HG03354 (cell line): Measurements from ENCODE around the gene PRRC2B.
"Not testable (repeated sequence)": the region's sequence is repeated elsewhere in the genome, so short reads cannot be mapped to it uniquely, and the experiment has no call there.

Experiments
- ATAC-seq: cut with Tn5 transposase; IDR thresholded peaks from one replicate; pipeline ENCODE4 v1.9.1; 2021; ENCODE audit warnings: mild to moderate bottlenecking; ENCODE audit not compliant: unreplicated experiment, poor library complexity, severe bottlenecking

Gene PRRC2B

GRCh38 chr9:131524665-131525315 lies 130.9 kb downstream of the PRRC2B start:
- ATAC-seq, result no peak

DNA sequence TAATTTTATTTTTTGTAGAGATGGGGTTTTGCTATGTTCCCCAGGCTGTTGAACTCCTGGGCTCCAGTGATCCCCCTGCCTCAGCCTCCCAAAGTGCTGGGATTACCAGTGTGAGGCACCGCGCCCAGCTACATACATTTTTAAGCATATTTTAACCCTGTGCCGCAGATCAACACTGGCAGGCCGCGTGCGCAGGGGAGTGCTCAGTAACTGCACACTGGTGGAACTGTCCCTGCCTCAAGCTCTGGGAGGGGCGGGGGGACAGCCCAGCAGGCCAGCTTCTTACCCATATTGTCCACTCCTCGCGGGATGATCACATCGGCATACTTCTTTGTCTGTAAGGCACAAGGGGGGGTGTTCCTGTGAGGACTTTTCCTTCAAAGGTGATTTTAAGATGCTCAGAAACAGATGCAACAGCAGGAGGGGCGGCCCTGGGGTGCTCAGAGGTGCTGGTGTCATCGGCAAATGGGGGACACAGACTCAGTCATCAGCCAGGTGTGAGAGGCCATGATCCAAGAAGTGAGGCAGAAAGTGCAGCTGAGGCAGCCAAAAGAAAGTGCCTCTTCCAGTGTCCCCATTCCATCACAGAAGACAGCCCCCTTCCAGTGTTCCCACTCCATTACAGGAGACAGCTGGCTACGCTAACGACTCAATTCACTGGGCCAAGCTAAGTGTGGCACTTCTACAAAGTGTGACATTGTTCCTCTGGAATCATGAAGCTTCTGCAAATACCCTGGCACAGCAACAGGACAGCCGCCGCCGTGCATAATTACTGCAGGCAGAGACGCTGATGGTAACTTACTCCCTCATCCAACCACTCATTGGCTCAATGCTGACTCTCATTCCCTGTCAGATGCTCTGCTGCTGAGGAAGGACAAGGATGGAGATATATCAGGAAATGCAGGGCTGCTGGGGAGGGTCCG lies 132.0 kb downstream of the PRRC2B start:
- no peak for ATAC-seq

GRCh38 chr9:131528186-131528585 lies 134.3 kb downstream of the PRRC2B start:
- no peak for ATAC-seq

GRCh38 chr9:131528886-131529505 lies 135.1 kb downstream of the PRRC2B start:
- no peak for ATAC-seq

GRCh38 chr9:131529597-131530545 lies 136.0 kb downstream of the PRRC2B start:
- no peak for ATAC-seq

DNA sequence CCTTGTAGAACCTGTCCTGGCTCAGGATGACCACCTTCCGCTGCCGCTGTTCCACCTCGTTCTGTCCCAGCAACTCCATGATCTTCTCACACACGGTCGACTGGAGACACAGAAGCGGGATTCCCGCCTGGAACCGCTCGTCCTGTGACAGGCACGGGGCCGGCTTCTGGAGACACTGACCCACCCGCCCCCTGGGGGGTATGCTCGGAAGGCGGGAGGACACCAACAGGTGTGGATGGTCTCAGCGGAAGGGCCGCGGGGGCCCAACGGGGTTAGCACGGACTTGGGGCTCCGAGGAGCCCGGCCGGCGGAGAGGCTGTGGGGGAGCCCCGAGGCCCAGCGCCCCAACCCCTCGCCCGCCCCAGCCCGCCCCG lies 136.6 kb downstream of the PRRC2B start:
- ATAC-seq, result peak; percentile 24

DNA sequence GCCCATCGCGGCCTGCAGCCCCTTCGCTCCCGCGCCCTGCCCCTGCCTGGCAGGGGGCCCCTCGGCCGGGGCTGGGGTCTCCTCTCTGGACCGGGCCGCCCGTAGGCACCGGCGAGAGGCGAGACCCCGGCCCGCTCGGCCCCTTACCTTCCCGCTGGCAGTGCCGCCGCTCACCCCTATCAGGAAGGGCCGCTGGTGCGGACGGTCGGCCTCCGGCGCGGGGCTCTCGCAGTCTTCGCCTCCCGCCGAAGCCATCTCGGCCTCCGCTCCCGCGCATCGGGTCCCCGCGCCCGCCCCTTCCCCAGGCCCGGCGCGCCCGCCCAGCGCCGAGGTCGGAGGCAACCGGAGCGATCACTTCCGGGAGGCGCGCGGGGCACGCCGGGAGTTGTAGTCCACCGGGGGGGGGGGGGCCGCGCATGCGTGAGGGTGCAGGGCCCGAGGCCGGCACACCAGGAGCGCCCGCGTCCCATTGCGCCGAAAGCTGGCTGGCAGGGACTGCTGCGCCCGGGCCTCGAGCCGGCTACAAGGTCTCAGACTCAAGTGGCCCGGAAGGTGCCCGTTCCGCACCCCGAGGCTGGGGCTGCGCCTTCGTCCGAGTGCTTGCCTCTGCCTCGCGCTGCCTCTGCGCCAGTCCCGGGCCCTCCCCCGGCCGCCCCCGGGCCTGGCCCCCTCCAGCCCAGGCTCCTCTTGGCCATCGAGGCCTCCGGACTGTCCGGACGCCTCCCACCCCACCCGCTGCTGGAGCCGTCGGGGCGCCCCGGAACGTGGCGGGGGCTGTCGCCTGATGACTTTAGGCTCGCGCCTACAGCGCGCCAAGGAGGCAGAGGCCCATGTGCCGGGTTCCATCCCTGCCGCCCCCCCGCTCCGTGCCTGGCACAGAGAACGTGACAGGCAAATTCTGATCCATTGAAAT lies 137.3 kb downstream of the PRRC2B start, which contains the start of gene UCK1:
Gene UCK1 (minus strand): TSS at position 344 of the 913 bp plus-strand sequence. CDS start 89 bp downstream, at position 255.
- ATAC-seq, result peak; percentile 85

DNA sequence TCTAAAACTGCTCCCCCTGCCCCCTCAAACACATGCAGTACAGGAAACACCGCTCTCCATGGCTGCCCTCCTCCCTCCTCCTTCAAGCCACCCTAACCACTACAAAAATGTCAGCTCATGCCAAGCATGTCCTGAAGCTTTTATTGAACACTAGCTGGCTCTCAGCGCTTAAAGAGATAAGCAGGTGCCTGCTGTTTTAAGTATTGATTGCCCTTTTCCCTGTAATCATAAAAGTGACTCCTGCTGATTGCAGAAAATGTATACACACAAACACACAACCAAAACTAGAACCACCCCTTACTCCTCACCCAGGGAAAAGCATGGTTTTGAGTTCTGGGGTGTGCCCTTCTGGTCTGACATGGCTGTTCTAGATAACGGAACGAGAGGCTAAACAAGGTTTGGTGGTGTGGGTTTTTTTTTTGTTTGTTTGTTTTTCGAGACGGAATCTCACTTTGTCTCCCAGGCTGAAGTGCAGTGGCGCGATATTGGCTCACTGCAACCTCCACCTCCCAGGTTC lies 140.9 kb downstream of the PRRC2B start:
- no peak for ATAC-seq

- no peak for ATAC-seq
These were observed 144.1 kb downstream of the PRRC2B start for GRCh38 chr9:131537946-131538345.

- ATAC-seq, result no peak
These were observed 145.5 kb downstream of the PRRC2B start for GRCh38 chr9:131539223-131539923.

DNA sequence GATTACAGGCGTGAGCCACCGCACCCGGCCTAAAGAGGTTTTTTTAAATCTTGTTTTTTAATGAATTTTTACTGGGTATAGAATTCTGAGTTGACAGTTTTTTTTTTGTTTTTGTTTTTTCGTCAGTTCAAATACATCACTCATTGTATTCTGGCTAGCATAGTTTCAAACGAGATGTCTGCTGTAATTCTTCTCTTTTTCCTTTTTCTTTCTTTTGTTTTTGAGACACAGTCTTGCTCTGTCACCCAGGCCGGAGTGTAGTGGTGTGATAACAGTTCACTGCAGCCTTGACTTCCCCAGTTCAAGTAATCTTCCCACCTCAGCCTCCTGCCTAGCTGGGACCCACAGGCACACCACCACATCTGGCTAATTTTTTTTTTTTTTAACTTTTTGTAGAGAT lies 149.3 kb downstream of the PRRC2B start:
- ATAC-seq, result no peak

DNA sequence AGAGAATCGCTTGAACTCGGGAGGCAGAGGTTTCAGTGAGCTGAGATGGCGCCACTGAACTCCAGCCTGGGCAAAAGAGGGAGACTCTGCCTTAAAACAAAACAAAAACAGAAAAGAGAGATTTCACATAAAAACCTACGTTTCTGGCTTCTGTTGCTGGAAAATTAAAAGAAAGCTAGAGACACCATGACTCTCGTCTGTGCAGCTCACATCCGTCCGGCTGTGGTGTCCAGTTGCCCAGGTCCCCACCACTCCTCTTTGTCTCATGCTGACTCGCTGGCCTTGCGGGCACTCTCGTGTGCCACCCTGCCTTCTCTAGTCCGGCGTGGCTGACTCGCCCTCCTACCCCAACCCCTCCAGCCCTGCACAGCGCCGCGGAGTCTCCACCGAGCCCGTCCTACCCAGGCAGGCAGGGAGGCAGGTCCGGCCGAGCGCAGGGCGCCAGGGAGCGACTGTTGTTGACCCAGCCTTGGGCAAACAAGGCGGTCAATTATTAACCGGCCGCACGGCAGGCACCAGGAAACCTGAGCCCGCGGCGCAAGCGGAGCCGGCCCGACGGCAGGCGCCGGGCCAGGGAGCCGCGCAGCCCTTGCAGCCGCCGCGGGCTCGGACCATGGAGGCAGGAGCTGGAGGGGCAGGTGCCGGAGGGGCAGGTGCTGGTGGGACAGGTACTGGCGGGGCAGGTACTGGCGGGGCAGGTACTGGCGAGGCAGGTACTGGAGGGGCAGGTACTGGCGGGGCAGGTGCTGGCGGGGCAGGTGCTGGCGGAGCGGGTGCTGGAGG lies 151.3 kb downstream of the PRRC2B start, which contains the start of gene PRRT1B:
Gene PRRT1B (plus strand): TSS at position 521 of the 783 bp plus-strand sequence. CDS start 93 bp downstream, at position 614.
- no peak for ATAC-seq

- no peak for ATAC-seq
These were observed 152.0 kb downstream of the PRRC2B start for GRCh38 chr9:131545786-131546335.

DNA sequence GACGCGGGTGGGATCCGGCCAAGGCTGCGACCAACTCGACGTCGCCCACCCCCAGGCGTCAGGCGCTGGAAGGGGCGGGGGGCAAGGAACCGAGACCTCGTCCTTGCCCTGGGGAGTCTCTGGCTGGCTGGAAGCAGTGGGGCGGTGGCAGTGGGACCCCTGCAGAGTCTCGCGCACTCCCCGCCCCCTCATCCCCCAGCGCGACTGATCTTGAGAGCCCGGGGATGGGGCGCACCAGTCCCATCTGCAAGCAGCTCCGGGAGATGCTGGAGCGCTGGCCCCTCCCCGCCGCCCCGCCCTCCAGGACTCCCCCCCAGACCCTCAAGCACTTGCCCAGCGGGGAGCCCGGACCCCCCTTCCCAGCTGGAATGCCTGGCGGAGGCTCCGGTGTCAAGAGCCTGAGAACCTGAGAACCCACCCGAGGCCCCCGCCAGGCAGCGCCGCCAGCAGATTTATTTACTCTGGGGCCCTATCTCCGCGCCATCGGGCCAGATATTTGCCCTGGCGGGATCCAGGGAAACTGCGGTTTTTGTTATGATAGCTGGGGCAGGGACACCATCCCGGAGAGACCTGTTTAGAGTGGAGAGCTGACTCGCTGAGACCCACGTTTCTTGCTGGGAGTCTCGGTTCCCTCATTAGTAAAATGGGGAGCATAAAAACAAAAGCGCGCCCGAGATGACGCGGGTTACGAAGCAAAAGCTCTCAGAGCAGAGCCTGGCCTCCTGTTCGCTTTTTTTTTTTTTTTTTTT lies 152.6 kb downstream of the PRRC2B start:
- ATAC-seq, result no peak

DNA sequence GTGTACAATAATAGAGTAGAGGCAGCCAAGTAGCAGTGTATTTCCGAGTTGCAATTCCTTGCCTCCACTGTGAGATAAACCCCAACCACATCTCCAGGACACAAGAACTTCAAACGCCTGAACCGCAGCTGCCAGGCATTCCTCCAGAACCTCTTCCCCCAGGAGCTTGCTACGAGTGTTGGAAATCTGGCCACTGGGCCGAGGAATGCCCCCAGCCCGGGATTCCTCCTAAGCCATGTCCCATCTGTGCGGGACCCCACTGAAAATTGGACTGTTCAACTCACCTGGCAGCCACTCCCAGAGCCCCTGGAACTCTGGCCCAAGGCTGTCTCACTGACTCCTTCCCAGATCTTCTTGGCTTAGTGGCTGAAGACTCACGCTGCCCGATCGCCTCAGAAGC lies 155.3 kb downstream of the PRRC2B start:
- ATAC-seq, result not testable (repeated sequence)
